ENCODE measurements around the gene ASCC3. TPM values are rescaled to one million over a fixed set of nuclear protein-coding genes. Genes with fewer than 3 reads are reported as not detected.

Gene ASCC3
- polyA plus RNA-seq, 2 of the 4 experiments (the other 2 are of a cell fraction) = 17.4 to 35.3 TPM

DNA sequence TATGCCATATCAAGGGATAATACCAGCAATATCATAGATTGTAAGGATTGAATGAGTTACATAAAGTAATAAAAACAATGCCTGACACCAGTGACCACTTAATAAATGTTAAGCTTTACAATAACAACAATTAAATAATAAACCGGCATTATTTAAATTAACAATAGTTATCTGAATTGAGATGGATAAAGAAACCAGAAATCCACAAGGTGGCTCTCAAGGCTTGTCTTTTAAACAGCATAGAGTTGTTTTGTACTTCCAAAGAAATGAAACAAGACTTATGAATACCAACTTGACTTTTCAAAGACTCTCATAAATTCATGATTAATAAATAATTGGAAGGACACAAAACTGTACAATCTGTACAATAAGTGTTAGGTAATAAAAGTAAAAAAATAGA lies 203.1 kb downstream of the ASCC3 start:
- TF ChIP-seq FOSB (CRISPR knock-in tag; IDR thresholded peaks at IDR 0.05) = no peak
- TF ChIP-seq, protein P1, sequence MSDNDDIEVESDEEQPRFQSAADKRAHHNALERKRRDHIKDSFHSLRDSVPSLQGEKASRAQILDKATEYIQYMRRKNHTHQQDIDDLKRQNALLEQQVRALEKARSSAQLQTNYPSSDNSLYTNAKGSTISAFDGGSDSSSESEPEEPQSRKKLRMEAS (IDR thresholded peaks at IDR 0.05) = no peak
- TF ChIP-seq NFE2L2 (conservative IDR thresholded peaks at IDR 0.05; ENCODE audit: low read length) = no peak
- no peak for TF ChIP-seq EP300 (IDR thresholded peaks at IDR 0.05)
- TF ChIP-seq, protein P2, sequence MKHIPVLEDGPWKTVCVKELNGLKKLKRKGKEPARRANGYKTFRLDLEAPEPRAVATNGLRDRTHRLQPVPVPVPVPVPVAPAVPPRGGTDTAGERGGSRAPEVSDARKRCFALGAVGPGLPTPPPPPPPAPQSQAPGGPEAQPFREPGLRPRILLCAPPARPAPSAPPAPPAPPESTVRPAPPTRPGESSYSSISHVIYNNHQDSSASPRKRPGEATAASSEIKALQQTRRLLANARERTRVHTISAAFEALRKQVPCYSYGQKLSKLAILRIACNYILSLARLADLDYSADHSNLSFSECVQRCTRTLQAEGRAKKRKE (CRISPR knock-in tag; IDR thresholded peaks at IDR 0.05; ENCODE audit: low read depth) = no peak
- TF ChIP-seq HDAC2 (IDR thresholded peaks at IDR 0.05) = no peak
- TF ChIP-seq MAZ (IDR thresholded peaks at IDR 0.05; ENCODE audit: borderline replicate concordance, low read depth, low read length) = no peak
- no peak for TF ChIP-seq MYC (IDR thresholded peaks at IDR 0.05; ENCODE audit: borderline replicate concordance, low read length)
- no peak for TF ChIP-seq EHMT2 (IDR thresholded peaks at IDR 0.05; ENCODE audit: low read depth)
- TF ChIP-seq CEBPB (IDR thresholded peaks at IDR 0.05) = no peak
- no peak for TF ChIP-seq GATA3 (IDR thresholded peaks at IDR 0.05; ENCODE audit: borderline replicate concordance)
- peak; percentile 19 to 36; a peak in 1 of 5 replicates for TF ChIP-seq RAD21 (conservative IDR thresholded peaks at IDR 0.05 in 1 of 2, IDR thresholded peaks at IDR 0.05 in 1 of 2)
- TF ChIP-seq, protein P3, sequence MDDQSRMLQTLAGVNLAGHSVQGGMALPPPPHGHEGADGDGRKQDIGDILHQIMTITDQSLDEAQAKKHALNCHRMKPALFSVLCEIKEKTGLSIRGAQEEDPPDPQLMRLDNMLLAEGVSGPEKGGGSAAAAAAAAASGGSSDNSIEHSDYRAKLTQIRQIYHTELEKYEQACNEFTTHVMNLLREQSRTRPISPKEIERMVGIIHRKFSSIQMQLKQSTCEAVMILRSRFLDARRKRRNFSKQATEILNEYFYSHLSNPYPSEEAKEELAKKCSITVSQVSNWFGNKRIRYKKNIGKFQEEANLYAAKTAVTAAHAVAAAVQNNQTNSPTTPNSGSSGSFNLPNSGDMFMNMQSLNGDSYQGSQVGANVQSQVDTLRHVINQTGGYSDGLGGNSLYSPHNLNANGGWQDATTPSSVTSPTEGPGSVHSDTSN (IDR thresholded peaks at IDR 0.05) = no peak
- no peak for TF ChIP-seq CBX8 (IDR thresholded peaks at IDR 0.05)
- TF ChIP-seq KDM5A (IDR thresholded peaks at IDR 0.05) = no peak
- TF ChIP-seq HOXB5 (CRISPR knock-in tag; IDR thresholded peaks at IDR 0.05) = no peak
- TF ChIP-seq HEYL (CRISPR knock-in tag; IDR thresholded peaks at IDR 0.05) = no peak
- TF ChIP-seq, protein P4, sequence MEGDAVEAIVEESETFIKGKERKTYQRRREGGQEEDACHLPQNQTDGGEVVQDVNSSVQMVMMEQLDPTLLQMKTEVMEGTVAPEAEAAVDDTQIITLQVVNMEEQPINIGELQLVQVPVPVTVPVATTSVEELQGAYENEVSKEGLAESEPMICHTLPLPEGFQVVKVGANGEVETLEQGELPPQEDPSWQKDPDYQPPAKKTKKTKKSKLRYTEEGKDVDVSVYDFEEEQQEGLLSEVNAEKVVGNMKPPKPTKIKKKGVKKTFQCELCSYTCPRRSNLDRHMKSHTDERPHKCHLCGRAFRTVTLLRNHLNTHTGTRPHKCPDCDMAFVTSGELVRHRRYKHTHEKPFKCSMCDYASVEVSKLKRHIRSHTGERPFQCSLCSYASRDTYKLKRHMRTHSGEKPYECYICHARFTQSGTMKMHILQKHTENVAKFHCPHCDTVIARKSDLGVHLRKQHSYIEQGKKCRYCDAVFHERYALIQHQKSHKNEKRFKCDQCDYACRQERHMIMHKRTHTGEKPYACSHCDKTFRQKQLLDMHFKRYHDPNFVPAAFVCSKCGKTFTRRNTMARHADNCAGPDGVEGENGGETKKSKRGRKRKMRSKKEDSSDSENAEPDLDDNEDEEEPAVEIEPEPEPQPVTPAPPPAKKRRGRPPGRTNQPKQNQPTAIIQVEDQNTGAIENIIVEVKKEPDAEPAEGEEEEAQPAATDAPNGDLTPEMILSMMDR (IDR thresholded peaks at IDR 0.05) = peak; percentile 26; the same call in 2 of the 3 replicates
- ChIA-PET CTCF (interaction anchor here (0.6 to 1.8 kb wide), 5 partner anchors 14 to 616 kb away, joined by 3 to 6 read pairs (median 4); no protein-coding TSS in a partner anchor), POLR2A (no interaction called here)
- Histone ChIP-seq H3K9me3 (no peaks in the 10 kb centered on the region), H3K4me1 (no peaks in the 10 kb centered on the region), H3K27ac (no peak overlapping the region), H3K4me2 (no peak overlapping the region), H3K4me3 (no peak overlapping the region)
- ATAC-seq (no peak), DNase-seq (ENCODE audit: low read depth in 1 of 2, low spot score in 1 of 2) (no peak), FAIRE-seq (no peak)
- 83% methylated on average over 1 of the region's 1 CpG for WGBS (ENCODE audit: missing lambda C conversion rate)

DNA sequence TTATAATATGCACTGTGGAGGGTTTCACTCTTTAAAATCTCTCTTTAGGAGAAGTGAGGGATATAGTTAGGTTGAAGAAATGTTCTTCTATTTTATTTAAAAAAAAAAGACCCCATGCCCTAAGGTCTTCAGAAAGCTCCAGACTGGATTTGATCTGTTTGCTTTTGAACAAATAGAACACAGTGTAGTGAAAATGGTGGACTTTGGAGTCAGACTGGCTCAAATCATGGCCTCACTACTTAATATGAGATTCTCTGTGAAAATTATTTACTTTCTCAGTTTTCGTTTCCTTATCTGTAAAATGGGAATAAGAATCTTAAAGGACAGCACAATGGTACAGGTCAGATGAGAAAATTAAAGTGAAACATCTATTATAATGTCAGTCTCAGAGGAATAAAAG lies 203.9 kb downstream of the ASCC3 start:
- 95% methylated on average over 1 of the region's 1 CpG for WGBS (ENCODE audit: missing lambda C conversion rate)
- ATAC-seq = no peak
- TF ChIP-seq RAD21 (conservative IDR thresholded peaks at IDR 0.05 in 1 of 2, IDR thresholded peaks at IDR 0.05 in 1 of 2) (no peak), GATA3 (IDR thresholded peaks at IDR 0.05; ENCODE audit: borderline replicate concordance) (no peak), EP300 (IDR thresholded peaks at IDR 0.05) (no peak), EHF (CRISPR knock-in tag; IDR thresholded peaks at IDR 0.05) (no peak), CHD2 (IDR thresholded peaks at IDR 0.05; ENCODE audit: low read length, partially characterized antibody) (no peak), TFCP2L1 (CRISPR knock-in tag; IDR thresholded peaks at IDR 0.05) (no peak)
- Histone ChIP-seq H3K4me2 (no peak overlapping the region), H3K4me3 (no peak overlapping the region), H3K27ac (no peak overlapping the region), H3K9me3 (no peaks in the 10 kb centered on the region), H3K4me1 (no peaks in the 10 kb centered on the region)
- POLR2A ChIA-PET = no interaction called here
- FAIRE-seq = no peak
- CTCF ChIA-PET = interaction anchor here (0.8 to 1.8 kb wide), 3 partner anchors 13 to 615 kb away, joined by 3 to 6 read pairs (median 4); no protein-coding TSS in a partner anchor
- no peak for DNase-seq (ENCODE audit: low read depth in 1 of 2, low spot score in 1 of 2)

DNA sequence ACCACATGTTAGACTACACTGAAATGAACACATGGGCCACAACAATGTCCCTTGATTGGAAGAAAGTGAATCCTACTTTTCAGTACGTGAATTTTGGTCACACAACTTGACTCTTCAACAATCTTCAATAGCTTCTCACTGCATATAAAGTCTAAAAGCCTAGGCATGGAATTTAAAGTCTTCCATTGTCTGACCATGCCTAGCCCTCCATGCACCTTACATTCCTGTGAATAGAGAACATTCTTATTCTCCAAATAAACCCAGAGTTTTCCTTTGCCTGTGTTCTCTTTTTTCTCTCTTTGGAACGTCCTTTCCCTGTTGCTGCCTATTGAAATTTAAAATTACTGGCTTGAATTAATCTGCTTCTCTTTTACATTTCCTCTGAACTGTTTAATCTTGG lies 207.5 kb downstream of the ASCC3 start:
- no peak for FAIRE-seq
- WGBS (ENCODE audit: missing lambda C conversion rate) = 85% methylated on average over 2 of the region's 2 CpGs
- Histone ChIP-seq H3K4me3 (no peak overlapping the region), H3K27ac (no peak overlapping the region), H3K9me3 (no peaks in the 10 kb centered on the region), H3K4me1 (0 out of 3 replicates have a peak, but pooled peaks cover 3% of the 10 kb centered on the region), H3K4me2 (no peak overlapping the region)
- no peak for ATAC-seq
- CTCF ChIA-PET = no interaction called here
- no peak for TF ChIP-seq HDAC2 (IDR thresholded peaks at IDR 0.05)
- no peak for TF ChIP-seq ZNF302 (CRISPR knock-in tag; IDR thresholded peaks at IDR 0.05)
- TF ChIP-seq HEYL (CRISPR knock-in tag; IDR thresholded peaks at IDR 0.05) = no peak
- no peak for TF ChIP-seq EHF (CRISPR knock-in tag; IDR thresholded peaks at IDR 0.05)
- TF ChIP-seq, protein P5, sequence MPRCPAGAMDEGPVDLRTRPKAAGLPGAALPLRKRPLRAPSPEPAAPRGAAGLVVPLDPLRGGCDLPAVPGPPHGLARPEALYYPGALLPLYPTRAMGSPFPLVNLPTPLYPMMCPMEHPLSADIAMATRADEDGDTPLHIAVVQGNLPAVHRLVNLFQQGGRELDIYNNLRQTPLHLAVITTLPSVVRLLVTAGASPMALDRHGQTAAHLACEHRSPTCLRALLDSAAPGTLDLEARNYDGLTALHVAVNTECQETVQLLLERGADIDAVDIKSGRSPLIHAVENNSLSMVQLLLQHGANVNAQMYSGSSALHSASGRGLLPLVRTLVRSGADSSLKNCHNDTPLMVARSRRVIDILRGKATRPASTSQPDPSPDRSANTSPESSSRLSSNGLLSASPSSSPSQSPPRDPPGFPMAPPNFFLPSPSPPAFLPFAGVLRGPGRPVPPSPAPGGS (IDR thresholded peaks at IDR 0.05) = no peak
- no peak for TF ChIP-seq GATA3 (IDR thresholded peaks at IDR 0.05; ENCODE audit: borderline replicate concordance)
- TF ChIP-seq JUNB (IDR thresholded peaks at IDR 0.05) = no peak
- TF ChIP-seq FOXS1 (CRISPR knock-in tag; IDR thresholded peaks at IDR 0.05) = no peak
- POLR2A ChIA-PET = no interaction called here
- DNase-seq (ENCODE audit: low read depth in 1 of 2, low spot score in 1 of 2) = no peak
